Gastrocnemius medialis (tissue), 4 donors: ENCODE measurements around the gene CHCHD2.
"Not testable (repeated sequence)": the region's sequence is repeated elsewhere in the genome, so short reads cannot be mapped to it uniquely, and the experiment has no call there.

ENCODE experiments used
- POLR2A ChIP-seq, 2 donors: fragments of 450-650 bp; IDR thresholded peaks; one replicate each; pipeline ENCODE4 v1.6.1; 2017; ENCODE audit warnings: antibody characterized with exemption in 2 of 2, mild to moderate bottlenecking in 2 of 2, moderate library complexity in 2 of 2
- TF ChIP-seq, protein P1 (sequence below), 5 experiments: fragments of 450-650 bp in 3 of 5; fragments of 200-600 bp in 2 of 5; sonication (generic) in 2 of 5; IDR thresholded peaks in 4 of 5; conservative IDR thresholded peaks in 1 of 5; 1 replicate in 4 of 5; 2 replicates in 1 of 5; pipeline ENCODE4 v1.5.1; 2016 to 2019; ENCODE audit warnings: antibody characterized with exemption in 5 of 5, mild to moderate bottlenecking in 3 of 5, moderate library complexity in 3 of 5

- not testable (repeated sequence) for TF ChIP-seq POLR2A (IDR thresholded peaks at IDR 0.05)
- TF ChIP-seq, protein P1, sequence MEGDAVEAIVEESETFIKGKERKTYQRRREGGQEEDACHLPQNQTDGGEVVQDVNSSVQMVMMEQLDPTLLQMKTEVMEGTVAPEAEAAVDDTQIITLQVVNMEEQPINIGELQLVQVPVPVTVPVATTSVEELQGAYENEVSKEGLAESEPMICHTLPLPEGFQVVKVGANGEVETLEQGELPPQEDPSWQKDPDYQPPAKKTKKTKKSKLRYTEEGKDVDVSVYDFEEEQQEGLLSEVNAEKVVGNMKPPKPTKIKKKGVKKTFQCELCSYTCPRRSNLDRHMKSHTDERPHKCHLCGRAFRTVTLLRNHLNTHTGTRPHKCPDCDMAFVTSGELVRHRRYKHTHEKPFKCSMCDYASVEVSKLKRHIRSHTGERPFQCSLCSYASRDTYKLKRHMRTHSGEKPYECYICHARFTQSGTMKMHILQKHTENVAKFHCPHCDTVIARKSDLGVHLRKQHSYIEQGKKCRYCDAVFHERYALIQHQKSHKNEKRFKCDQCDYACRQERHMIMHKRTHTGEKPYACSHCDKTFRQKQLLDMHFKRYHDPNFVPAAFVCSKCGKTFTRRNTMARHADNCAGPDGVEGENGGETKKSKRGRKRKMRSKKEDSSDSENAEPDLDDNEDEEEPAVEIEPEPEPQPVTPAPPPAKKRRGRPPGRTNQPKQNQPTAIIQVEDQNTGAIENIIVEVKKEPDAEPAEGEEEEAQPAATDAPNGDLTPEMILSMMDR (IDR thresholded peaks at IDR 0.05 in 4 of 5, conservative IDR thresholded peaks at IDR 0.05 in 1 of 5), result not testable (repeated sequence)
Observed at GRCh38 chr7:56104138-56104537, 2.1 kb downstream of the CHCHD2 start.
